Measurements from ENCODE around the gene SLC1A4. TPM values are rescaled to one million over a fixed set of nuclear protein-coding genes. Genes with fewer than 3 reads are reported as not detected.

The SLC1A4 gene
- total RNA-seq = 10 to 100 TPM; 26.8 to 27.0 TPM

- peaks cover 48% of the 10 kb centered on the region for H3K4me1 Mint-ChIP-seq
- DNase-seq (peak; percentile 93), ATAC-seq (ENCODE audit: low read depth) (peak; percentile 89)
- H3K27me3 Mint-ChIP-seq = peaks cover 8% of the 10 kb centered on the region
- no peaks in the 10 kb centered on the region for H3K9me3 Mint-ChIP-seq
- H3K36me3 Mint-ChIP-seq = peaks cover 15% of the 10 kb centered on the region
- peak within 1 kb of the TSS; percentile 80 for H3K27ac Mint-ChIP-seq
- POLR2A ChIA-PET = interaction anchor here (0.5 to 3.3 kb wide), 9 partner anchors 42 to 418 kb away, joined by 3 to 24 read pairs (median 3); partner anchors contain the start of genes CEP68 and RAB1A
- peak within 1 kb of the TSS; percentile 92 for H3K4me3 Mint-ChIP-seq
These were observed at the start of gene SLC1A4 for GRCh38 chr2:64989126-64989981. Gene SLC1A4 (plus strand): TSS chr2:64989399. CDS start chr2:64989644, 245 bp downstream.

GRCh38 chr2:64941143-64941542 is 48.1 kb upstream of the SLC1A4 start:
- peaks cover 7% of the 10 kb centered on the region for H3K36me3 Mint-ChIP-seq
- no peak overlapping the region for H3K27ac Mint-ChIP-seq
- no peaks in the 10 kb centered on the region for H3K27me3 Mint-ChIP-seq
- DNase-seq (no peak), ATAC-seq (ENCODE audit: low read depth) (no peak)
- no peak overlapping the region for H3K4me3 Mint-ChIP-seq
- H3K9me3 Mint-ChIP-seq = peaks cover 2% of the 10 kb centered on the region
- POLR2A ChIA-PET = no interaction called here
- peaks cover 36% of the 10 kb centered on the region for H3K4me1 Mint-ChIP-seq

- Mint-ChIP-seq H3K9me3 (no peaks in the 10 kb centered on the region), H3K27me3 (no peaks in the 10 kb centered on the region), H3K27ac (no peak overlapping the region), H3K4me1 (peaks cover 41% of the 10 kb centered on the region), H3K4me3 (no peak overlapping the region), H3K36me3 (peaks cover 10% of the 10 kb centered on the region)
- POLR2A ChIA-PET = interaction anchor here (1.0 kb wide), 1 partner anchor 286 kb away, joined by 3 read pairs; the partner anchor contains the start of gene ACTR2
- ATAC-seq (ENCODE audit: low read depth) (no peak), DNase-seq (no peak)
These were observed 47.4 kb upstream of the SLC1A4 start for GRCh38 chr2:64941801-64942200.

GRCh38 chr2:64942693-64943092 is 46.5 kb upstream of the SLC1A4 start:
- H3K27me3 Mint-ChIP-seq = no peaks in the 10 kb centered on the region
- H3K4me1 Mint-ChIP-seq = peaks cover 46% of the 10 kb centered on the region
- POLR2A ChIA-PET = interaction anchor here (1.0 to 1.2 kb wide), 2 partner anchors 46 to 285 kb away, joined by 3 read pairs; partner anchors contain the start of gene ACTR2
- DNase-seq = no peak
- H3K4me3 Mint-ChIP-seq = no peak overlapping the region
- peaks cover 11% of the 10 kb centered on the region for H3K36me3 Mint-ChIP-seq
- no peaks in the 10 kb centered on the region for H3K9me3 Mint-ChIP-seq
- no peak overlapping the region for H3K27ac Mint-ChIP-seq
- no peak for ATAC-seq (ENCODE audit: low read depth)

- peak overlapping the region; percentile 25 for H3K27ac Mint-ChIP-seq
- no peaks in the 10 kb centered on the region for H3K27me3 Mint-ChIP-seq
- peaks cover 45% of the 10 kb centered on the region for H3K4me1 Mint-ChIP-seq
- no peak for ATAC-seq (ENCODE audit: low read depth)
- H3K9me3 Mint-ChIP-seq = no peaks in the 10 kb centered on the region
- POLR2A ChIA-PET = interaction anchor here (0.7 to 1.2 kb wide), 2 partner anchors 19 to 45 kb away, joined by 3 to 4 read pairs; no protein-coding TSS in a partner anchor
- no peak for DNase-seq
- H3K4me3 Mint-ChIP-seq = no peak overlapping the region
- peaks cover 11% of the 10 kb centered on the region for H3K36me3 Mint-ChIP-seq
These were observed 45.6 kb upstream of the SLC1A4 start for GRCh38 chr2:64943387-64944150.

GRCh38 chr2:64944484-64944883 is 44.7 kb upstream of the SLC1A4 start:
- no peaks in the 10 kb centered on the region for H3K9me3 Mint-ChIP-seq
- no peak for DNase-seq
- peak overlapping the region; percentile 75 for H3K27ac Mint-ChIP-seq
- no peak overlapping the region for H3K4me3 Mint-ChIP-seq
- H3K27me3 Mint-ChIP-seq = no peaks in the 10 kb centered on the region
- peaks cover 11% of the 10 kb centered on the region for H3K36me3 Mint-ChIP-seq
- H3K4me1 Mint-ChIP-seq = peaks cover 38% of the 10 kb centered on the region
- POLR2A ChIA-PET = no interaction called here
- no peak for ATAC-seq (ENCODE audit: low read depth)

GRCh38 chr2:64945973-64946768 is 43.0 kb upstream of the SLC1A4 start:
- ATAC-seq (ENCODE audit: low read depth) = peak; percentile 97
- Mint-ChIP-seq H3K4me3 (peak overlapping the region; percentile 75), H3K27ac (peak overlapping the region; percentile 91), H3K27me3 (no peaks in the 10 kb centered on the region), H3K36me3 (peaks cover 14% of the 10 kb centered on the region), H3K9me3 (no peaks in the 10 kb centered on the region), H3K4me1 (peaks cover 38% of the 10 kb centered on the region)
- peak; percentile 79 for DNase-seq
- POLR2A ChIA-PET = interaction anchor here (0.8 to 2.2 kb wide), 8 partner anchors 8 to 423 kb away, joined by 3 to 21 read pairs (median 4); partner anchors contain the start of genes ACTR2, AFTPH, RAB1A and SLC1A4

- no peak for ATAC-seq (ENCODE audit: low read depth)
These were observed 42.4 kb upstream of the SLC1A4 start for GRCh38 chr2:64946769-64947247.

GRCh38 chr2:64947885-64948284 is 41.3 kb upstream of the SLC1A4 start:
- Mint-ChIP-seq H3K4me1 (peaks cover 30% of the 10 kb centered on the region), H3K36me3 (peaks cover 14% of the 10 kb centered on the region), H3K9me3 (no peaks in the 10 kb centered on the region), H3K27me3 (no peaks in the 10 kb centered on the region), H3K27ac (peak overlapping the region; percentile 38), H3K4me3 (no peak overlapping the region)
- DNase-seq (no peak), ATAC-seq (ENCODE audit: low read depth) (no peak)
- POLR2A ChIA-PET = interaction anchor here (1.2 to 2.2 kb wide), 3 partner anchors 41 to 280 kb away, joined by 4 to 21 read pairs (median 8); partner anchors contain the start of genes ACTR2, RAB1A and SLC1A4

More at GRCh38 chr2:64946769-64947247, 42.4 kb upstream of the SLC1A4 start:
- peak overlapping the region; percentile 91 for H3K27ac Mint-ChIP-seq
- H3K9me3 Mint-ChIP-seq = no peaks in the 10 kb centered on the region
- no peak for DNase-seq
- H3K4me1 Mint-ChIP-seq = peaks cover 35% of the 10 kb centered on the region
- peaks cover 14% of the 10 kb centered on the region for H3K36me3 Mint-ChIP-seq
- peak overlapping the region; percentile 75 for H3K4me3 Mint-ChIP-seq
- POLR2A ChIA-PET = interaction anchor here (0.6 to 2.2 kb wide), 9 partner anchors 9 to 423 kb away, joined by 3 to 21 read pairs (median 4); partner anchors contain the start of genes ACTR2, AFTPH, RAB1A and SLC1A4
- H3K27me3 Mint-ChIP-seq = no peaks in the 10 kb centered on the region

GRCh38 chr2:64950226-64951160 is 38.7 kb upstream of the SLC1A4 start:
- H3K27me3 Mint-ChIP-seq = no peaks in the 10 kb centered on the region
- no peak overlapping the region for H3K27ac Mint-ChIP-seq
- no peak for DNase-seq
- peaks cover 11% of the 10 kb centered on the region for H3K36me3 Mint-ChIP-seq
- POLR2A ChIA-PET = no interaction called here
- peaks cover 6% of the 10 kb centered on the region for H3K9me3 Mint-ChIP-seq
- no peak for ATAC-seq (ENCODE audit: low read depth)
- no peak overlapping the region for H3K4me3 Mint-ChIP-seq
- H3K4me1 Mint-ChIP-seq = peaks cover 20% of the 10 kb centered on the region

- Mint-ChIP-seq H3K36me3 (peaks cover 8% of the 10 kb centered on the region), H3K27ac (no peak overlapping the region), H3K4me3 (no peak overlapping the region), H3K9me3 (peaks cover 8% of the 10 kb centered on the region), H3K27me3 (no peaks in the 10 kb centered on the region), H3K4me1 (peaks cover 12% of the 10 kb centered on the region)
- POLR2A ChIA-PET = no interaction called here
- no peak for DNase-seq
- ATAC-seq (ENCODE audit: low read depth) = no peak
These were observed 37.8 kb upstream of the SLC1A4 start for GRCh38 chr2:64951306-64951953.

All from activated naive CD8-positive, alpha-beta T cell treated with anti-CD3 and anti-CD28 coated beads, Interleukin-2, amount 10 ng/mL, durations not matched to agents 7 days and 5 days (primary cell).